LNCaP clone FGC (cell line): ENCODE data around the gene KLRF2.

ENCODE experiments used
- DNase-seq: peaks from one replicate; pipeline ENCODE4 v3.0.0-alpha.2; 2011; ENCODE audit warnings: low read depth
- H3K4me3 ChIP-seq: 2 replicates; pipeline ENCODE4 v1.5.1; 2011; ENCODE audit warnings: mild to moderate bottlenecking, low read depth, low read length, control low read depth
- TF ChIP-seq, protein P1 (sequence below): IDR thresholded peaks from 2 replicates; pipeline ENCODE4 v1.5.1; 2012; ENCODE audit warnings: mild to moderate bottlenecking; ENCODE audit not compliant: control insufficient read depth, insufficient read depth; ENCODE audit errors: extremely low read depth

Gene KLRF2

DNA sequence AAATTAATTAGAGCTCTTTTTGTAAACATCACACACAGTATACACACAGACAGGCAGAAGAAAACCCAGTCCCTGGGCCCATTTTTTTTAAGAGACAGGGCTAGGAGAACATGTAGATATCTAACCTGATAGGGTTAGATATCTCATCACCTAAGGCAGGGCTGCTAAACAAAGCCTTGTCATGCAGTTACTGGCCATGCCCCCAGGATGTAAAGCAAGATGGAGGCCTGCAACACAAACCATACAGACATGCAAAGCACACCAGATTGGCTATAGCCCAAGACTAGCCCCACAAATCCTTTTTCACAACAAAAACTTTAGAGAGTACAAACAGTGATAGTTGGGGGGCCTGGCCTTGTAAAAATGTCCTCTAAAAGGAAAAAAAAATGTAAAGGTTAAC is 30.4 kb downstream of the KLRF2 start:
- no peak overlapping the region for H3K4me3 ChIP-seq
- no peak for DNase-seq
- TF ChIP-seq, protein P1, sequence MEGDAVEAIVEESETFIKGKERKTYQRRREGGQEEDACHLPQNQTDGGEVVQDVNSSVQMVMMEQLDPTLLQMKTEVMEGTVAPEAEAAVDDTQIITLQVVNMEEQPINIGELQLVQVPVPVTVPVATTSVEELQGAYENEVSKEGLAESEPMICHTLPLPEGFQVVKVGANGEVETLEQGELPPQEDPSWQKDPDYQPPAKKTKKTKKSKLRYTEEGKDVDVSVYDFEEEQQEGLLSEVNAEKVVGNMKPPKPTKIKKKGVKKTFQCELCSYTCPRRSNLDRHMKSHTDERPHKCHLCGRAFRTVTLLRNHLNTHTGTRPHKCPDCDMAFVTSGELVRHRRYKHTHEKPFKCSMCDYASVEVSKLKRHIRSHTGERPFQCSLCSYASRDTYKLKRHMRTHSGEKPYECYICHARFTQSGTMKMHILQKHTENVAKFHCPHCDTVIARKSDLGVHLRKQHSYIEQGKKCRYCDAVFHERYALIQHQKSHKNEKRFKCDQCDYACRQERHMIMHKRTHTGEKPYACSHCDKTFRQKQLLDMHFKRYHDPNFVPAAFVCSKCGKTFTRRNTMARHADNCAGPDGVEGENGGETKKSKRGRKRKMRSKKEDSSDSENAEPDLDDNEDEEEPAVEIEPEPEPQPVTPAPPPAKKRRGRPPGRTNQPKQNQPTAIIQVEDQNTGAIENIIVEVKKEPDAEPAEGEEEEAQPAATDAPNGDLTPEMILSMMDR = no peak

DNA sequence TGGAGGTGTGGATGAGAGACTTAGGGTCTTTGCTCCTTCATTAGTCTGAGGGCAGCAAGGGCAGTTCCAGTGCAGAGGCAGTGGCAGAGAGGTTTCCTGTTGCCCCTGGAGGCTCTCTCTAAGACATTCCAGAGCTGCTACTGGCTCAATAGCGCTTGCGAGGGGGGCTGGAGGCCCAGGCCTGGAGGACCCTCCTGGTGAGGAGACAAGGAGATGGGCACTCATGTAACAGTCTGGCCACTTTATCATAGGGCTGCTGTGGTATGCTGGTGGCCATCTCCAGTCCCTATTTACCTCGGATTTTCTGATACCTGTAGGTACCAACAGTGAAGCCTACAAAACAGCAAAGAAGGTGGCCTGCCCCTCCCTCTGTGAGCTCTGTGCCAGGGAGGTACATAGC is 38.2 kb downstream of the KLRF2 start:
- TF ChIP-seq, protein P1 = no peak
- DNase-seq = no peak
- H3K4me3 ChIP-seq = no peak overlapping the region

DNA sequence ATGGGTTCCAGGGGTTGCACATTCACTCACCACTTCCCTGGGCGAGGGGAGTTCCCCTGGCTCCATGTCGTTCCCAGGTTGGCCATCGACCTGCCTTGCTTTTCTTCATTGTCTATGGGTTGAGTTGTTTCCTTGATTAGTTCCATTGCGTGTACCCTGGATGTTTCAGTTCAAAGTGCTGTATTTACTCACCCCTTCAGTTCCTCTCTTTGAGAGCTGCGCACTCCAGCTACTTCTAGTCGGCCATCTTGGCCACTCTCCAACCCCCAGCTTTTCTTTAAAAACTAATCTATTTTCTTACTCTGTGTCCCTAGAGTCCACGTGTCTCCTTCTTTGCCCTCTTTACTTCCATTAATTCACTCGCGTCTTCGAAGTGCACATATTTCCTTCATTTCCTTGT is 39.2 kb downstream of the KLRF2 start:
- TF ChIP-seq, protein P1 = no peak
- no peak overlapping the region for H3K4me3 ChIP-seq
- no peak for DNase-seq

DNA sequence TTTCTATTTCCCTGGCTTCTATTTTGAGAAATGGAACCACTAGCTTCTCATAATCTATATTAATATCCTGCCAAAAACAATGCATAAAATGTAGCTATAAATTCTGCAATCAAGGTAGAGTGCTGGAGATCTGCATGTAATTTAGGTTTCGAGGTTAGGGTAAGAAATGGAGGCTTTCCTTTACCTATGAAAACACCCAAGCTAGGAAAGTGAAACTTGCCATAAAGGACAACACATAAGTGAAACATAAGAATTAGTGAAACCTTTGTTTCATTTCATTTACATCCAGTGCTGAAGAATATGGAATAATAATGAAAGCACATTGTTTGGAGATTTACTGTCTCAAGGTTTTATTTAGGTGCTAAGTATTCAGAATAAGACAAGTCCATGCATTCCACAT is 41.1 kb downstream of the KLRF2 start:
- no peak overlapping the region for H3K4me3 ChIP-seq
- TF ChIP-seq, protein P1 = no peak
- no peak for DNase-seq

DNA sequence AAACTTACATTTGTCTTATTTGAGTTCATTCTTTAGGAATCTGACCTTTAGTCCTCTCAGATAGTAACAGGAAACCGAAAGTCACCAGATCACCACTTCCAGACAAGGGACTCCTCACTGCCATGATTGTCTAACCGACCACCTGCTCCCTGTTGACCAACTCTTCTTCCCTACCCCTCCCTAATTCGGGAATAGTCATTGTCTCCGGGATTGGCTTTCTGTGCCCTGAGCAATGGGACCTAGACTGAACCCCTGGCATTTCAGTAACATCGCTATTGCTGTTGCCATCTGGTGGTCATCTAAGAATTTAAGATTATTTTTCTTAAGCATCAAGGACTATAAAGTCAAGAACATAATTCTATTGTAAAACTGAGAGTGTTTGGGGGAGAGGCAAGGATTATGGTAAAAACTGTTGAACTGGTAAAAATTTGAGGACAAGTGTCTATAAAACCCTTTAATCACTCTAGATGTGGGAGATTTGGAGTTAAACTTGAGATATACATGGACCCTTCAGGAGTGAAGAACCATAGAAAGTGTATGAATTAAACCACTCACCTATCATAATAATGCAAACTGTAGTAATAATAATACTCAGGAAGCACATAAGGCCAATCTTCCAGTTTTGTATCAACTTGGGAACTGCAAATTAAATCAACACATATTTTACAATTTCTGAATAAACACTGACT is 44.6 kb downstream of the KLRF2 start:
- TF ChIP-seq, protein P1 = peak; percentile 64
- no peak for DNase-seq
- H3K4me3 ChIP-seq = no peak overlapping the region

DNA sequence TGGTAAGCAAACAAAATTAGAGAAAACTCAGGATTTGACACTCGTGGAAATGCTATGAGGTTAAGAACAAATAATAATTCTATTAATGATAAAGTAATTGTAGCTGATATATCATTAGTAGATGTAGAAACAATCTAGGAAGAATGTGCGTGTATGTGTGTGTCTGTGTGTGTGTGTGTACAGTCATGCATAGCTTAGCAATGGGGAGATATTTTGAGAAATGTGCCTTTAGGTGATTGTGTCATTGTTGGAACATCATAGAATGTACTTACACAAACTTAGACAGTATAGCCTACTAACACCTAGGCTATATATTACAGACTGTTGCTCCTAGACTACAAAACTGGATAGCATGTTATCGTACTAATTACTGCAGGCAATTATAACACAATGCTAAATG is 45.6 kb downstream of the KLRF2 start:
- TF ChIP-seq, protein P1 = no peak
- no peak overlapping the region for H3K4me3 ChIP-seq

DNA sequence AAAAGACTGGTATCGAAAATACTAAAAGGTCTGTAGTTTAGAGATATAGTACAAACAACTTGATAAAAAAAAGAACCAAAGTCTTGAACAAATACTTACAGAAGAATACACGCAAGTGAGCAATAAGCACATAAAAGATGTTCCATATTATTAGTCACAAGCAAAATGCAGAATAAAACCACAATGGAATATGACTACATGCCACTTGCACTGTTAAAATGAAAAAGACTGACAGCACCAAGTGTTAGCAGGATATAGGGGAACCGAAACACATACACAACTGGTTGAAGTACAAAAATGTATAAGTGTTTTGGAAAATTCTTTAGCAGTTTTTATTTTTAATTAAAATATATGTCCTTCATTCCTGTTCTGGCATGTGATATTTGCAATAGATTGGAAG is 47.3 kb downstream of the KLRF2 start:
- TF ChIP-seq, protein P1 = no peak
- no peak for DNase-seq
- H3K4me3 ChIP-seq = no peak overlapping the region

More for the DNA sequence above, 45.6 kb downstream of the KLRF2 start:
- DNase-seq = no peak
